ENCODE data around the gene ARMC9. TPM values are rescaled to one million over a fixed set of nuclear protein-coding genes. Genes with fewer than 3 reads are reported as not detected.

The ARMC9 gene
- total RNA-seq, 1 donor from 2014 or later = 19.3 TPM

DNA sequence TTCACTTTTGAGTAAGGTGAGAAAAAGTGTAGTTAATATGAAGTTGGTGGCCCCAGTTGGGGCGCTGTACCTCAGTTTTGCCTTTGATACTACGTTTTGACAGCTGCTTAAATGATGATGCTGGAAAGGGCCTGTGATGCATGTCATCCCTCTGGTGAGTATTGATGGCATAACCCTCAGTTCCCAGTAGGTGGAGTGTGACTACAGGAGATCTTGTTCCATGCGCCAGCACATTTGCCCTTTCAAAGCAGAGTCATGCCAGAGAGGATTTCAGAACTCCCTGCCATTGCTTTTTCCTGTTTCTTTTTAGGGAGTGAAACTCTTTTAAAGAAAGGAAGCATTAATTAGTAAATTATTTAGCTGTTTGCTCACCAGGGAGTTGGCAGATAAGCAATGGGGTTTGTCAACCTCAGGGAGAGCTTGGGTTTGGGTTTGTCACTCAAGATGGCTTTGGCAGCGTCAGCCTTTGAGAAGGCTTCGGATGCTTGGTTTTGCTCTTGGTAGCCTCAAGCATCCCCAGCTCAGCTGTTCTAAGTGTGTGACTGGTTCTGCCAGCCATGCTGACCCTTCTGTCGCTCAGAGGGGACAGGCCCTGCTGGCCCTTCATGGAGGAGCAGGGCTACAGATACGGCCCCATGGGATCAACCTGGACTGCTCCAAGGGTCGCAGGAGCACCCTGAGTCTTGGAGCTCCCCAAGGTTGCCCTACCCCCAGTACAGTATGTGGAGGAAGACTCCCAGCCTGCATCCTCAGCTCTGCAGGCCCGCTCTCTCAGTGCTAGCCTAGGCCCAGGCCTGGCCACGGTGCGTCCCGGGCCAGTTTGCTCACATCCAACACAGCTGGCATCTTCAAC is 29.1 kb downstream of the ARMC9 start:
- Mint-ChIP-seq H3K27ac (ENCODE audit: unreplicated experiment) (no peak overlapping the region), H3K4me1 (ENCODE audit: low read depth, unreplicated experiment) (peaks cover 11% of the 10 kb centered on the region), H3K27me3 (ENCODE audit: unreplicated experiment) (no peaks in the 10 kb centered on the region), H3K9me3 (ENCODE audit: unreplicated experiment) (no peaks in the 10 kb centered on the region), H3K36me3 (ENCODE audit: unreplicated experiment) (no peaks in the 10 kb centered on the region), H3K4me3 (ENCODE audit: unreplicated experiment) (no peak overlapping the region)
- TF ChIP-seq, protein P1, sequence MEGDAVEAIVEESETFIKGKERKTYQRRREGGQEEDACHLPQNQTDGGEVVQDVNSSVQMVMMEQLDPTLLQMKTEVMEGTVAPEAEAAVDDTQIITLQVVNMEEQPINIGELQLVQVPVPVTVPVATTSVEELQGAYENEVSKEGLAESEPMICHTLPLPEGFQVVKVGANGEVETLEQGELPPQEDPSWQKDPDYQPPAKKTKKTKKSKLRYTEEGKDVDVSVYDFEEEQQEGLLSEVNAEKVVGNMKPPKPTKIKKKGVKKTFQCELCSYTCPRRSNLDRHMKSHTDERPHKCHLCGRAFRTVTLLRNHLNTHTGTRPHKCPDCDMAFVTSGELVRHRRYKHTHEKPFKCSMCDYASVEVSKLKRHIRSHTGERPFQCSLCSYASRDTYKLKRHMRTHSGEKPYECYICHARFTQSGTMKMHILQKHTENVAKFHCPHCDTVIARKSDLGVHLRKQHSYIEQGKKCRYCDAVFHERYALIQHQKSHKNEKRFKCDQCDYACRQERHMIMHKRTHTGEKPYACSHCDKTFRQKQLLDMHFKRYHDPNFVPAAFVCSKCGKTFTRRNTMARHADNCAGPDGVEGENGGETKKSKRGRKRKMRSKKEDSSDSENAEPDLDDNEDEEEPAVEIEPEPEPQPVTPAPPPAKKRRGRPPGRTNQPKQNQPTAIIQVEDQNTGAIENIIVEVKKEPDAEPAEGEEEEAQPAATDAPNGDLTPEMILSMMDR (IDR thresholded peaks at IDR 0.05; ENCODE audit: partially characterized antibody, unreplicated experiment) = peak; percentile 82
- peak; percentile 34 for DNase-seq

DNA sequence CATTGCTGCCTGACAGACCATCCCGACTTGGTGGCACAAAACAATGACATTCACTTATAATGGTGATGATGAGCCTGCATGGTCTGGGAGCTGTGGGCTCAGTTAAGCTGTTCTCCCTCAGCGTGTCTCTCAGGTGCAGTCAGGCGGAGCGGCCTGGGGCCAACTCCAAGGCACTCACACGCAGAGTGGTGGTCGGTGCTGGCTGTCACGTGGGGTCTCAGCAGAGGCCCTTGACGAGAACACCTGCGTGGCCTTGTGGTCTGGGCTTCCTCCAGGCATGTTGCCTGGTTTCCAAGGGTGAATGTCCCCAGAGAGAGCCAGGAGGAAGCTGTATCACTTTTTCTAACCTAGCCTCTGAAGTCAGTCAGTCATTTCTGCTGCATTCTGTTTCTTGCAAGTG is 29.8 kb downstream of the ARMC9 start:
- Mint-ChIP-seq H3K27me3 (ENCODE audit: unreplicated experiment) (no peaks in the 10 kb centered on the region), H3K9me3 (ENCODE audit: unreplicated experiment) (no peaks in the 10 kb centered on the region), H3K4me3 (ENCODE audit: unreplicated experiment) (no peak overlapping the region), H3K36me3 (ENCODE audit: unreplicated experiment) (no peaks in the 10 kb centered on the region), H3K4me1 (ENCODE audit: low read depth, unreplicated experiment) (peaks cover 11% of the 10 kb centered on the region), H3K27ac (ENCODE audit: unreplicated experiment) (no peak overlapping the region)
- TF ChIP-seq, protein P1 (IDR thresholded peaks at IDR 0.05; ENCODE audit: partially characterized antibody, unreplicated experiment) = no peak
- no peak for DNase-seq

DNA sequence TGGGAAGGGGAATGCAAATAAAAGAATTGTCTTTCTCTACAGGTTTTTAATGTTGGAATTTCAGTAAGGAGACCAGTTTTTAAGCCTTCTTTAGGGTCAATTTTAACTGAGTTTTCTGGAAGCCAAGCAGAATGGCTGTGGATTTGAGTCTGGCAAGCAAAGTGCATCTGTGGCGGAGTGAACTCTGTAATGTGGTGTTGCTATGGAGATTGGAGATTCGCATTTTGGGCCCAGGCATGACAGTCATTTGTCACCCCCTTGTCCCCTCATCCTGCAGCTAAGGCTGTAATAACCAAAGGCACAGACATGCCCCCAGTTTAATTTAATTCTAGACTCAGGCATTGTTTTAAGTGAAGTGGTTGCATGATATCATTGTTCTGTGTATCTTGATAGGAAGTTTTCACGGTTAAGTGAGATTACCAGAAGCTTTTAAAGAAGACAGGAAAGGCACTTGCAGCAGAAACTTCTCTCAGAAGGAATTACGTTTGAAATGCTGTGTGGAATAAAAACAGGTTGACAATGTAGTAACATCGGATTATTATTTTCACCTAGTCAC is 30.6 kb downstream of the ARMC9 start:
- H3K4me1 Mint-ChIP-seq (ENCODE audit: low read depth, unreplicated experiment) = peaks cover 11% of the 10 kb centered on the region
- no peak overlapping the region for H3K4me3 Mint-ChIP-seq (ENCODE audit: unreplicated experiment)
- no peak for DNase-seq
- H3K27me3 Mint-ChIP-seq (ENCODE audit: unreplicated experiment) = no peaks in the 10 kb centered on the region
- no peak overlapping the region for H3K27ac Mint-ChIP-seq (ENCODE audit: unreplicated experiment)
- H3K36me3 Mint-ChIP-seq (ENCODE audit: unreplicated experiment) = no peaks in the 10 kb centered on the region
- no peaks in the 10 kb centered on the region for H3K9me3 Mint-ChIP-seq (ENCODE audit: unreplicated experiment)
- TF ChIP-seq, protein P1 (IDR thresholded peaks at IDR 0.05; ENCODE audit: partially characterized antibody, unreplicated experiment) = no peak

DNA sequence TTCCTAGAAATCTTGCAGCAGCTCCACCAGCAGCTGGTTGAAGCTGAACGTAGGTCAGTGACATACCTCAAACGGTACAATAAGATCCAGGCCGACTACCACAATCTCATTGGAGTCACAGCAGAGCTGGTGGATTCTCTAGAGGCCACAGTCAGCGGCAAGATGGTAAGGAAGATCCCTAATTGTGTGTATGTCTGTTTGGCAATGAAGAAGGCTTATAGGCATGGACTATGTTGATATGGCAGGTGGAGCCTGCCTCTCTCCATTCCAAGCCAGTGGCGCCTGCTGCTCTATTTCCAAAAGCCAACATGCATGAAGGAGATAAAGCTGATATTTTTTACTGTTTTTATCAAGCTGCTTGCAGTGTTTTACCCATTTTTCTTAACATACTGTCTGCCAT is 36.8 kb downstream of the ARMC9 start:
- no peaks in the 10 kb centered on the region for H3K27me3 Mint-ChIP-seq (ENCODE audit: unreplicated experiment)
- H3K27ac Mint-ChIP-seq (ENCODE audit: unreplicated experiment) = no peak overlapping the region
- peaks cover 6% of the 10 kb centered on the region for H3K4me1 Mint-ChIP-seq (ENCODE audit: low read depth, unreplicated experiment)
- no peak overlapping the region for H3K4me3 Mint-ChIP-seq (ENCODE audit: unreplicated experiment)
- no peak for DNase-seq
- H3K36me3 Mint-ChIP-seq (ENCODE audit: unreplicated experiment) = no peaks in the 10 kb centered on the region
- TF ChIP-seq, protein P1 (IDR thresholded peaks at IDR 0.05; ENCODE audit: partially characterized antibody, unreplicated experiment) = no peak
- no peaks in the 10 kb centered on the region for H3K9me3 Mint-ChIP-seq (ENCODE audit: unreplicated experiment)

DNA sequence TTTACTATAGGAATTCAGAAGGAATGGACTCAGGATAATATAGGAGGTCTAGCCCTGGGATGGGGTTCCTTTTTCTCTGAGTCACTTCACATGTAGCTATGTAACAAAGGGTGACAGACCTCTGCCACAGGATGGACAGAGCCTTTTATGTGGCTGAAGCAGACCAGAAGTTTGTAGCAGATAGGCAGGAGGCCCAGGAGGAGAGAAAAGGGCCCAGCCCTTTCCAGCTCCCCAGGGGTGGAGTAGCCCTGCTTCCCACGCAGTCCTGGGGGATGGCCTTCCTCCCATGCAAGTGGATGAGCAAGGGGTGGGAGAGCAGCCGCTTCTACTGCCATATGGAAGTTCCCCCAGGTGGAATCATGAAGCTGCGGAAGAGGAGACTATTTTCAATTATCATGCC is 40.3 kb downstream of the ARMC9 start:
- Mint-ChIP-seq H3K27ac (ENCODE audit: unreplicated experiment) (no peak overlapping the region), H3K4me1 (ENCODE audit: low read depth, unreplicated experiment) (peaks cover 14% of the 10 kb centered on the region), H3K36me3 (ENCODE audit: unreplicated experiment) (no peaks in the 10 kb centered on the region), H3K4me3 (ENCODE audit: unreplicated experiment) (no peak overlapping the region), H3K9me3 (ENCODE audit: unreplicated experiment) (peaks cover 2% of the 10 kb centered on the region), H3K27me3 (ENCODE audit: unreplicated experiment) (no peaks in the 10 kb centered on the region)
- TF ChIP-seq, protein P1 (IDR thresholded peaks at IDR 0.05; ENCODE audit: partially characterized antibody, unreplicated experiment) = no peak
- no peak for DNase-seq
